Left ventricle myocardium inferior (tissue), 1 donor: Measurements from ENCODE around the gene TLR9. TPM values are rescaled to one million over a fixed set of nuclear protein-coding genes. Genes with fewer than 3 reads are reported as not detected.

Source experiments
- DNase-seq: peaks from one replicate; pipeline ENCODE4 v3.0.0-alpha.2; 2020
- H3K27ac ChIP-seq: fragments of 200-600 bp; replicated peaks from 2 replicates; pipeline ENCODE4 v1.8.0; 2021
- H3K27me3 ChIP-seq: fragments of 200-600 bp; 2 replicates; pipeline ENCODE4 v1.8.0; 2021; ENCODE audit warnings: low read depth
- H3K36me3 ChIP-seq: fragments of 200-600 bp; 2 replicates; pipeline ENCODE4 v1.8.0; 2021
- H3K4me1 ChIP-seq: fragments of 200-600 bp; 2 replicates; pipeline ENCODE4 v1.8.0; 2021
- H3K4me3 ChIP-seq: fragments of 200-600 bp; 2 replicates; pipeline ENCODE4 v1.8.0; 2021; ENCODE audit warnings: mild to moderate bottlenecking, moderate library complexity
- H3K9me3 ChIP-seq: fragments of 200-600 bp; replicated peaks from 2 replicates; pipeline ENCODE4 v1.8.0; 2021
- CTCF ChIP-seq: fragments of 200-600 bp; IDR thresholded peaks from 2 replicates; pipeline ENCODE4 v1.8.0; 2021; ENCODE audit warnings: antibody characterized with exemption, mild to moderate bottlenecking, borderline replicate concordance
- intact Hi-C: fragments of 100-400 bp; cut with micrococcal nuclease; formaldehyde crosslinking; loops from one replicate; pipeline ENCODE4 v1.11.0; 2022
- total RNA-seq: library from RNA; stranded (reverse); fragmentation: NEBNext Ultra II Directional; extraction: Animal tissue kit (Norgen Biotek cat#: 25700); gene quantifications from one replicate; pipeline ENCODE4 v1.2.1, GENCODE V29; 2021
- donor health status: DM: no; HTN: yes; CAD: no; lungs with severe emphysema.

The TLR9 gene
- total RNA-seq, 1 donor from 2014 or later = 0.66 TPM

- no peak for TF ChIP-seq CTCF
- Histone ChIP-seq H3K36me3 (peaks cover 100% of the 10 kb centered on the region), H3K4me3 (no peak overlapping the region), H3K4me1 (peaks cover 18% of the 10 kb centered on the region), H3K27ac (no peak overlapping the region), H3K9me3 (no peaks in the 10 kb centered on the region), H3K27me3 (no peaks in the 10 kb centered on the region)
- DNase-seq = no peak
- intact Hi-C loops = loop anchor here (10.0 kb wide), 1 partner anchor 56 kb away; the partner anchor contains the start of gene POC1A
Measured at GRCh38 chr3:52210550-52211046, 14.8 kb downstream of the TLR9 start.

GRCh38 chr3:52210037-52210436, 15.4 kb downstream of the TLR9 start:
- H3K9me3 ChIP-seq = no peaks in the 10 kb centered on the region
- H3K4me1 ChIP-seq = peaks cover 12% of the 10 kb centered on the region
- peaks cover 100% of the 10 kb centered on the region for H3K36me3 ChIP-seq
- intact Hi-C loops = loop anchor here (10.0 kb wide), 1 partner anchor 55 kb away; the partner anchor contains the start of gene POC1A
- no peaks in the 10 kb centered on the region for H3K27me3 ChIP-seq
- TF ChIP-seq CTCF = no peak
- DNase-seq = no peak
- H3K27ac ChIP-seq = no peak overlapping the region
- H3K4me3 ChIP-seq = no peak overlapping the region

GRCh38 chr3:52208556-52208955, 16.9 kb downstream of the TLR9 start:
- no peak for DNase-seq
- intact Hi-C loops = no loop called here
- Histone ChIP-seq H3K27me3 (no peaks in the 10 kb centered on the region), H3K4me3 (no peak overlapping the region), H3K9me3 (no peaks in the 10 kb centered on the region), H3K27ac (no peak overlapping the region), H3K4me1 (peaks cover 4% of the 10 kb centered on the region), H3K36me3 (peaks cover 100% of the 10 kb centered on the region)
- TF ChIP-seq CTCF = no peak

- DNase-seq = no peak
- H3K4me3 ChIP-seq = no peak overlapping the region
- H3K4me1 ChIP-seq = peaks cover 30% of the 10 kb centered on the region
- H3K9me3 ChIP-seq = no peaks in the 10 kb centered on the region
- no peaks in the 10 kb centered on the region for H3K27me3 ChIP-seq
- no peak for TF ChIP-seq CTCF
- H3K36me3 ChIP-seq = peaks cover 100% of the 10 kb centered on the region
- intact Hi-C loops = no loop called here
- H3K27ac ChIP-seq = no peak overlapping the region
Measured at GRCh38 chr3:52205727-52206372, 19.6 kb downstream of the TLR9 start.

DNA sequence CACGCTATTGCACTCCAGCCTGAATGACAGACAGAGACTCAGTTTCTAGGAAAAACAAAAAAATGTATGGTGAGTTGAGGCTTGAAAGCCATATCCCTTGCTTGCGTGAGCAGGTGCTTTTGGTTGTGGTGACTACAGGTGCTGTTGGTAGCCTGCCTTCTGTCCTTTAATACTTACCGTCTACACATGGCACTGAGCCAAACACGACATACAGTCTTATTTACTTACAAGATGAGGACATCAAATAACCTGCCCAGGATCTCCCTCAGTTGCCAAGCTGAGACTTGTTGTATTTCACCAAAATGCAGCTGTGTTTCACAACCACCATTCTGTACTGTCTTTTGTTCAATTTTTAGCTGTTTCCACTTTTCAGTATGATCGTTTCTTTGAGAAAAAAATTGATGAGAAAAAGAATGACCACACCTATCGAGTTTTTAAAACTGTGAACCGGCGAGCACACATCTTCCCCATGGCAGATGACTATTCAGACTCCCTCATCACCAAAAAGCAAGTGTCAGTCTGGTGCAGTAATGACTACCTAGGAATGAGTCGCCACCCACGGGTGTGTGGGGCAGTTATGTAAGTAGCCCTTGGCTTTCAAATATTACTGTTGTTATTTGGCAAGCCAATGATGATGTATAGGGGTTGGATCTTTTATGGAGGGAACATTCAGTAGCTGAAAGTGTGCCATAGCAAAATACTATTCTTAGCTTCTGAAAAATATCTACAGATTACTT, 20.9 kb downstream of the TLR9 start:
- Histone ChIP-seq H3K36me3 (peaks cover 100% of the 10 kb centered on the region), H3K27me3 (no peaks in the 10 kb centered on the region), H3K27ac (no peak overlapping the region), H3K9me3 (no peaks in the 10 kb centered on the region), H3K4me3 (no peak overlapping the region), H3K4me1 (peaks cover 43% of the 10 kb centered on the region)
- intact Hi-C loops = no loop called here
- no peak for DNase-seq
- no peak for TF ChIP-seq CTCF
